Spleen (tissue), 11 donors: ENCODE data around the gene TMC1. TPM values are rescaled to one million over a fixed set of nuclear protein-coding genes. Genes with fewer than 3 reads are reported as not detected.

Experiments used
- DNase-seq: peaks from one replicate; pipeline ENCODE4 v3.0.0-alpha.2; 2020
- H3K27ac ChIP-seq, 8 donors: fragments of 200-600 bp; sonication (generic) in 7 of 8; 1 replicate in 4 of 8; 2 replicates in 4 of 8; pipeline versions ENCODE4 v1.5.0 to v1.8.0; 2016 to 2021; ENCODE audit warnings: inconsistent platforms in 4 of 8, mild to moderate bottlenecking in 4 of 8, moderate library complexity in 1 of 8
- H3K27me3 ChIP-seq, 7 donors: fragments of 200-600 bp; sonication (generic) in 6 of 7; replicated peaks in 1 of 7; 1 replicate in 4 of 7; 2 replicates in 3 of 7; pipeline versions ENCODE4 v1.5.0 to v1.8.0; 2016 to 2021; ENCODE audit warnings: inconsistent platforms in 3 of 7, mild to moderate bottlenecking in 1 of 7
- H3K36me3 ChIP-seq, 6 donors: fragments of 200-600 bp; sonication (generic) in 5 of 6; 1 replicate in 4 of 6; 2 replicates in 2 of 6; pipeline versions ENCODE4 v1.5.0 to v1.8.0; 2016 to 2021; ENCODE audit warnings: inconsistent platforms in 2 of 6
- H3K4me1 ChIP-seq, 6 donors: fragments of 200-600 bp; sonication (generic) in 5 of 6; 1 replicate in 3 of 6; 2 replicates in 3 of 6; pipeline versions ENCODE4 v1.5.0 to v1.8.0; 2016 to 2021; ENCODE audit warnings: inconsistent platforms in 3 of 6
- H3K4me3 ChIP-seq, 8 donors: fragments of 200-600 bp; sonication (generic) in 7 of 8; 1 replicate in 4 of 8; 2 replicates in 4 of 8; pipeline versions ENCODE4 v1.5.0 to v1.8.0; 2016 to 2021; ENCODE audit warnings: inconsistent platforms in 4 of 8, mild to moderate bottlenecking in 4 of 8, moderate library complexity in 2 of 8
- H3K9me3 ChIP-seq, 8 donors: fragments of 200-600 bp; sonication (generic) in 7 of 8; 1 replicate in 4 of 8; 2 replicates in 4 of 8; pipeline versions ENCODE4 v1.5.0 to v1.8.0; 2016 to 2021; ENCODE audit warnings: inconsistent platforms in 4 of 8
- CTCF ChIP-seq, 11 experiments: fragments of 200-600 bp in 7 of 11; fragments of 450-650 bp in 4 of 11; sonication (generic) in 4 of 11; IDR thresholded peaks in 8 of 11; conservative IDR thresholded peaks in 3 of 11; 1 replicate in 7 of 11; 2 replicates in 4 of 11; pipeline versions ENCODE4 v1.4.0 to v1.8.0; 2016 to 2021; ENCODE audit warnings: antibody characterized with exemption in 11 of 11, inconsistent platforms in 4 of 11, mild to moderate bottlenecking in 1 of 11
- POLR2A ChIP-seq, 3 donors: fragments of 450-650 bp; IDR thresholded peaks; one replicate each; pipeline ENCODE4 v1.5.1; 2017; ENCODE audit warnings: antibody characterized with exemption in 3 of 3, mild to moderate bottlenecking in 1 of 3
- POLR2AphosphoS5 ChIP-seq, 3 donors: sonication (generic); formaldehyde crosslinking; IDR thresholded peaks; one replicate each; pipeline ENCODE4 v1.5.1; 2017; ENCODE audit warnings: antibody characterized with exemption in 3 of 3
- WGBS, 5 donors: extraction: QIAGEN DNeasy Blood & Tissue Kit in 3 of 5; methylation state at CpG; one replicate each; pipeline versions ENCODE4 v1.1.5 to v1.1.7; 2013 to 2018; 5-methylcytosine and 5-hydroxymethylcytosine counted together
- intact Hi-C: fragments of 100-400 bp; cut with DNase I; formaldehyde crosslinking; loops from one replicate; pipeline ENCODE4 v1.15.0; 2023; ENCODE audit warnings: low total_unique reads
- polyA plus RNA-seq, 3 donors: library from polyadenylated mRNA; stranded (reverse); fragments of 200-250 nt; gene quantifications; one replicate each; pipeline ENCODE4 v1.2.1, GENCODE V29; 2013
- total RNA-seq, 7 donors: library from RNA; depleted of rRNA in 3 of 7; stranded (reverse); fragments of >200 nt in 3 of 7; fragmentation: NEBNext Ultra II Directional in 4 of 7; extraction: Animal tissue kit (Norgen Biotek cat#: 25700) in 4 of 7; gene quantifications; one replicate each; pipeline versions ENCODE4 v1.1.0 to v1.2.1, GENCODE V29; 2016 to 2021
- donor health status: healthy with polysubstance abuse.
- donor health status: DM: no; HTN: no; CAD: no; lungs with moderate emphysema.
- donor health status: DM: no; HTN: no; CAD: no.
- donor health status: Bipolar disorder and iron deficiency.
- donor health status: healthy.
- donor health status: DM: no; HTN: no; CAD: no.
- donor health status: DM: yes; HTN: yes; CAD: no.

Gene TMC1
- total and polyA plus RNA-seq, 10 donors, result 0.04 to 0.16 TPM; not detected in 8

- Histone ChIP-seq H3K36me3 (no peaks in the 10 kb centered on the region), H3K27ac (no peak overlapping the region), H3K4me3 (no peak overlapping the region), H3K27me3 (peaks cover 0 to 1% (median 0%) of the 10 kb centered on the region in 7 donors), H3K4me1 (no peaks in the 10 kb centered on the region), H3K9me3 (no peaks in the 10 kb centered on the region)
- DNase-seq, result no peak
- no peak for TF ChIP-seq CTCF (IDR thresholded peaks at IDR 0.05 in 8 of 11, conservative IDR thresholded peaks at IDR 0.05 in 3 of 11)
- TF ChIP-seq POLR2AphosphoS5 (IDR thresholded peaks at IDR 0.05), result no peak
- no peak for TF ChIP-seq POLR2A (IDR thresholded peaks at IDR 0.05)
- intact Hi-C loops, result no loop called here
Observed at GRCh38 chr9:72691671-72692070, 170.3 kb downstream of the TMC1 start.

- Histone ChIP-seq H3K4me3 (no peak overlapping the region), H3K36me3 (no peaks in the 10 kb centered on the region), H3K27me3 (no peaks in the 10 kb centered on the region), H3K9me3 (no peaks in the 10 kb centered on the region), H3K4me1 (no peaks in the 10 kb centered on the region), H3K27ac (no peak overlapping the region)
- 81 to 90% (median 81%) methylated on average over 3 of the region's 3 CpGs for WGBS, 5 donors
- DNase-seq, result no peak
- intact Hi-C loops, result no loop called here
- no peak for TF ChIP-seq POLR2A (IDR thresholded peaks at IDR 0.05)
- no peak for TF ChIP-seq POLR2AphosphoS5 (IDR thresholded peaks at IDR 0.05)
- TF ChIP-seq CTCF (IDR thresholded peaks at IDR 0.05 in 8 of 11, conservative IDR thresholded peaks at IDR 0.05 in 3 of 11), result no peak
Observed at GRCh38 chr9:72695365-72695764, 174.0 kb downstream of the TMC1 start.

- Histone ChIP-seq H3K27ac (no peak overlapping the region), H3K27me3 (no peaks in the 10 kb centered on the region), H3K9me3 (no peaks in the 10 kb centered on the region), H3K36me3 (no peaks in the 10 kb centered on the region), H3K4me3 (no peak overlapping the region), H3K4me1 (no peaks in the 10 kb centered on the region)
- DNase-seq, result no peak
- TF ChIP-seq CTCF (IDR thresholded peaks at IDR 0.05 in 8 of 11, conservative IDR thresholded peaks at IDR 0.05 in 3 of 11) (no peak), POLR2A (IDR thresholded peaks at IDR 0.05) (no peak), POLR2AphosphoS5 (IDR thresholded peaks at IDR 0.05) (no peak)
- intact Hi-C loops, result no loop called here
Observed at GRCh38 chr9:72696511-72696910, 175.1 kb downstream of the TMC1 start.

- 95 to 99% (median 96%) methylated on average over 3 of the region's 3 CpGs for WGBS, 5 donors
- Histone ChIP-seq H3K9me3 (no peaks in the 10 kb centered on the region), H3K36me3 (no peaks in the 10 kb centered on the region), H3K4me3 (no peak overlapping the region), H3K27me3 (no peaks in the 10 kb centered on the region), H3K4me1 (no peaks in the 10 kb centered on the region), H3K27ac (no peak overlapping the region)
- intact Hi-C loops, result no loop called here
- DNase-seq, result no peak
- TF ChIP-seq CTCF (IDR thresholded peaks at IDR 0.05 in 8 of 11, conservative IDR thresholded peaks at IDR 0.05 in 3 of 11) (no peak), POLR2AphosphoS5 (IDR thresholded peaks at IDR 0.05) (no peak), POLR2A (IDR thresholded peaks at IDR 0.05) (no peak)
Observed at GRCh38 chr9:72701510-72701909, 180.1 kb downstream of the TMC1 start.
